HCT116 (cell line): ENCODE results near the gene PTPN4. TPM values are rescaled to one million over a fixed set of nuclear protein-coding genes. Genes with fewer than 3 reads are reported as not detected.

Experiments
- ATAC-seq: fragments of 200-7000 bp; cut with Tn5 transposase; 2 replicates; pipeline ENCODE4 v1.9.1; 2020; ENCODE audit warnings: mild to moderate bottlenecking, moderate library complexity
- BruUV-seq: library from RNA; stranded (reverse); fragments of 400-500 nt; replicated peaks from 2 replicates; lab custom pipeline; 2021; lab: Mats Ljungman, UMichigan
- CTCF ChIA-PET: fragments of 300-600 bp; sonication (Branson Sonifier 250); formaldehyde crosslinking; loops from one replicate; lab custom pipeline; 2021; ENCODE audit warnings: antibody characterized with exemption; lab: Charles Lee
- POLR2A ChIA-PET: fragments of 300-600, 350-600 bp; sonication (Branson Sonifier 250); formaldehyde crosslinking; loops from one replicate; lab custom pipeline; 2021; ENCODE audit warnings: antibody characterized with exemption; lab: Charles Lee
- RAD21 ChIA-PET, 2 experiments: fragments of 300-600 bp; sonication (Branson Sonifier 250); formaldehyde crosslinking; loops; one replicate each; lab custom pipeline; 2023; ENCODE audit warnings: low total read pairs in 2 of 2; ENCODE audit not compliant: uncharacterized antibody in 2 of 2, unreplicated experiment in 2 of 2, low non-redundant PET in 1 of 2; lab: Charles Lee
- DNase-seq: peaks from one replicate; pipeline ENCODE4 v3.0.0-alpha.2; 2010; ENCODE audit warnings: low read depth, low spot score
- H2AFZ ChIP-seq: fragments of 200-600 bp; shearing (Covaris generic), sonication (generic); 2 replicates; pipeline ENCODE4 v1.6.1; 2017; ENCODE audit warnings: low read depth, mixed run types, mixed read lengths, antibody characterized with exemption, low read length; ENCODE audit not compliant: poor library complexity, severe bottlenecking
- H3K27ac ChIP-seq: 2 replicates; pipeline ENCODE4 v1.5.1; 2012; ENCODE audit warnings: low read depth, low read length
- H3K27me3 ChIP-seq: fragments of 200-600 bp; sonication (generic); 2 replicates; pipeline ENCODE4 v1.6.1; 2016; ENCODE audit warnings: mixed run types, low read length, mixed read lengths; ENCODE audit not compliant: insufficient read depth
- H3K36me3 ChIP-seq, 2 experiments: fragments of 200-500 bp in 1 of 2; fragments of 200-600 bp in 1 of 2; sonication (Bioruptor generic) in 1 of 2; sonication (generic) in 1 of 2; 2 replicates each; pipeline versions ENCODE4 v1.5.1 to v1.6.1; 2014 to 2016; ENCODE audit warnings: low read length in 2 of 2, inconsistent platforms in 1 of 2, mixed read lengths in 1 of 2, mixed run types in 1 of 2; ENCODE audit not compliant: insufficient read depth in 2 of 2, control insufficient read depth in 1 of 2
- H3K4me1 ChIP-seq, 2 experiments: fragments of 200-600 bp in 1 of 2; sonication (generic) in 1 of 2; 2 replicates each; pipeline versions ENCODE4 v1.5.1 to v1.6.1; 2012 to 2017; ENCODE audit warnings: low read length in 2 of 2, inconsistent platforms in 1 of 2, mild to moderate bottlenecking in 1 of 2, mixed read lengths in 1 of 2, mixed run types in 1 of 2, moderate library complexity in 1 of 2; ENCODE audit not compliant: insufficient read depth in 2 of 2, control insufficient read depth in 1 of 2
- H3K4me2 ChIP-seq: fragments of 200-600 bp; sonication (generic); 2 replicates; pipeline ENCODE4 v1.6.1; 2017; ENCODE audit warnings: mixed run types, low read length, mixed read lengths
- H3K4me3 ChIP-seq, 2 experiments: fragments of 200-600 bp in 1 of 2; sonication (generic) in 1 of 2; replicated peaks in 1 of 2; 2 replicates each; pipeline ENCODE4 v1.5.1; 2011 to 2016; ENCODE audit warnings: low read length in 2 of 2, control low read depth in 1 of 2, low read depth in 1 of 2, mild to moderate bottlenecking in 1 of 2, mixed read lengths in 1 of 2, mixed run types in 1 of 2
- H3K79me2 ChIP-seq: fragments of 200-600 bp; sonication (generic); 2 replicates; pipeline ENCODE4 v1.6.1; 2017; ENCODE audit warnings: mild to moderate bottlenecking, mixed run types, low read length, moderate library complexity, mixed read lengths; ENCODE audit not compliant: insufficient read depth
- H3K9ac ChIP-seq: fragments of 200-600 bp; sonication (generic); 2 replicates; pipeline ENCODE4 v1.6.1; 2016; ENCODE audit warnings: low read length, mixed read lengths
- H3K9me2 ChIP-seq: fragments of 200-600 bp; sonication (generic), shearing (Covaris generic); 2 replicates; pipeline ENCODE4 v1.6.1; 2017; ENCODE audit warnings: mixed run types, mild to moderate bottlenecking, moderate library complexity; ENCODE audit not compliant: insufficient read depth
- H3K9me3 ChIP-seq, 2 experiments: fragments of 200-500 bp in 1 of 2; fragments of 200-600 bp in 1 of 2; sonication (Bioruptor generic) in 1 of 2; sonication (generic) in 1 of 2; 2 replicates each; pipeline ENCODE4 v1.6.1; 2014 to 2017; ENCODE audit warnings: low read length in 2 of 2, mixed read lengths in 2 of 2, inconsistent platforms in 1 of 2, low read depth in 1 of 2, mild to moderate bottlenecking in 1 of 2, mixed run types in 1 of 2, moderate library complexity in 1 of 2; ENCODE audit not compliant: control insufficient read depth in 1 of 2, insufficient read depth in 1 of 2
- H4K20me1 ChIP-seq: fragments of 200-600 bp; sonication (generic), shearing (Covaris generic); 2 replicates; pipeline ENCODE4 v1.6.1; 2017; ENCODE audit warnings: mixed run types, mild to moderate bottlenecking, moderate library complexity; ENCODE audit not compliant: insufficient read depth
- CBX3 ChIP-seq: IDR thresholded peaks from 2 replicates; pipeline ENCODE4 v1.6.1; 2012; ENCODE audit warnings: low read depth
- CTCF ChIP-seq, 3 experiments: fragments of 200-600 bp in 1 of 3; sonication (generic) in 1 of 3; IDR thresholded peaks in 2 of 3; conservative IDR thresholded peaks in 1 of 3; 2 replicates each; pipeline ENCODE4 v1.5.1; 2012 to 2017; ENCODE audit warnings: low read depth in 2 of 3, low read length in 2 of 3, antibody characterized with exemption in 1 of 3, borderline replicate concordance in 1 of 3, control low read depth in 1 of 3, mild to moderate bottlenecking in 1 of 3, mixed read lengths in 1 of 3, mixed run types in 1 of 3, moderate library complexity in 1 of 3; ENCODE audit not compliant: insufficient read depth in 1 of 3
- EGR1 ChIP-seq: IDR thresholded peaks from 2 replicates; pipeline ENCODE4 v1.6.1; 2012; ENCODE audit warnings: low read depth
- ELF1 ChIP-seq: IDR thresholded peaks from 2 replicates; pipeline ENCODE4 v1.6.1; 2012; ENCODE audit warnings: low read depth, borderline replicate concordance
- MAX ChIP-seq: IDR thresholded peaks from 2 replicates; pipeline ENCODE4 v1.6.1; 2012
- POLR2A ChIP-seq: IDR thresholded peaks from 2 replicates; pipeline ENCODE4 v1.7.0; 2011; ENCODE audit warnings: borderline replicate concordance; ENCODE audit not compliant: insufficient read depth, insufficient read length; ENCODE audit errors: extremely low read depth
- POLR2AphosphoS5 ChIP-seq: IDR thresholded peaks from 2 replicates; pipeline ENCODE4 v1.6.1; 2011; ENCODE audit warnings: mild to moderate bottlenecking, low read depth, low read length, moderate library complexity
- SP1 ChIP-seq: IDR thresholded peaks from 2 replicates; pipeline ENCODE4 v1.6.1; 2012; ENCODE audit warnings: low read depth
- SRF ChIP-seq: IDR thresholded peaks from 2 replicates; pipeline ENCODE4 v1.6.1; 2012; ENCODE audit warnings: low read depth
- TCF7L2 ChIP-seq: IDR thresholded peaks from 2 replicates; pipeline ENCODE4 v1.7.0; 2011; ENCODE audit warnings: borderline replicate concordance, inconsistent platforms; ENCODE audit not compliant: insufficient read depth, insufficient read length; ENCODE audit errors: extremely low read depth
- YY1 ChIP-seq: IDR thresholded peaks from 2 replicates; pipeline ENCODE4 v1.6.1; 2011; ENCODE audit warnings: low read length, low read depth, moderate library complexity, mild to moderate bottlenecking; ENCODE audit not compliant: insufficient replicate concordance; ENCODE audit errors: extremely low read depth
- ZFX ChIP-seq: fragments of 450-650 bp; IDR thresholded peaks from 2 replicates; pipeline ENCODE4 v1.6.1; 2017
- ZNF274 ChIP-seq: fragments of 200-500 bp; sonication (Bioruptor generic); IDR thresholded peaks from 2 replicates; pipeline ENCODE4 v1.6.1; 2014; ENCODE audit warnings: mild to moderate bottlenecking, low read depth, low read length, inconsistent platforms
- intact Hi-C: fragments of 100-400 bp; cut with micrococcal nuclease; formaldehyde crosslinking; loops from 2 replicates; pipeline ENCODE4 v1.10.0; 2022
- total RNA-seq: library from RNA; stranded (reverse); gene quantifications from one replicate; pipeline ENCODE4 v1.2.1, GENCODE V29; 2021; ENCODE audit not compliant: unreplicated experiment

The PTPN4 gene
- total RNA-seq, 1 experiment from 2014 or later = 38.4 TPM

DNA sequence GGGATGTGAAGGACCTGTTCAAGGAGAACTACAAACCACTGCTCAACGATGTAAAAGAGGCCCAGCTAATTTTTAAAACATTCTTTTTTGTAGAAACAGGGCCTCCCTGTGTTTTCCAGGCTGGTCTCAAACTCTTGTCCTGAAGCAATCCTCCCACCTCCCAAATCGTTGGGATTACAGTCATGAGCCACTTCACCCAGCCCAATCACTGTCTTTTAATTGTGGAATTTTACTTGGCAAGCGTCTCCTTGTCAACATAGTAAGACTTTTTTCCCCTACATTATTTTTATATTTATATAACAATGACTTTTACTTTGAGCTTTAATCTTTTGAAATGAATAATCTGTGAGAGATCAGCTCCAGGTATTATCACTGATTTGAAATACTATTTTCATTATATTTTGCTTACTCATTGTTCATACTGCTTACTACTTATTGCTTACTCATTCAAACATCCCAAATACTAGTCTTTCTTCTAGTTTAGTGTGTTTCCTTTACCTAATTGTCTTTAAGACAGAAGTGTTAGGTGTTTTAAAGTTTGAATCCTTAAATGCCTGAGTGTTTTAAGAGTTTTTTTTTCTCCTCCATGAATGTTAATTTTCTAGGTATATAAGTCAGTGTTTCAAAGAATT lies 48.9 kb downstream of the PTPN4 start:
- no peak for ATAC-seq
- no peak overlapping the region for H3K9ac ChIP-seq
- no TSS peak for BruUV-seq
- POLR2A ChIA-PET = no interaction called here
- no peak for DNase-seq
- RAD21 ChIA-PET = no interaction called here
- H3K27me3 ChIP-seq = no peaks in the 10 kb centered on the region
- CTCF ChIA-PET = no interaction called here
- H3K9me3 ChIP-seq = no peaks in the 10 kb centered on the region
- no peak overlapping the region for H2AFZ ChIP-seq
- H4K20me1 ChIP-seq = no peaks in the 10 kb centered on the region
- H3K4me2 ChIP-seq = no peak overlapping the region
- no peaks in the 10 kb centered on the region for H3K36me3 ChIP-seq
- TF ChIP-seq POLR2A = no peak
- no peak for TF ChIP-seq POLR2AphosphoS5
- no peak for TF ChIP-seq CTCF (IDR thresholded peaks at IDR 0.05 in 2 of 3, conservative IDR thresholded peaks at IDR 0.05 in 1 of 3; ENCODE audit: borderline replicate concordance in 1 of 3, insufficient read depth in 1 of 3, low read depth in 2 of 3, low read length in 2 of 3)
- no peak for TF ChIP-seq MAX
- no peak for TF ChIP-seq EGR1
- no peak overlapping the region for H3K27ac ChIP-seq
- intact Hi-C loops = no loop called here
- H3K9me2 ChIP-seq = no peaks in the 10 kb centered on the region
- no peak overlapping the region for H3K4me3 ChIP-seq
- peaks cover 15% of the 10 kb centered on the region for H3K79me2 ChIP-seq
- peaks cover 2 to 10% of the 10 kb centered on the region in 2 experiments; a peak in 2 of 4 replicates for H3K4me1 ChIP-seq

DNA sequence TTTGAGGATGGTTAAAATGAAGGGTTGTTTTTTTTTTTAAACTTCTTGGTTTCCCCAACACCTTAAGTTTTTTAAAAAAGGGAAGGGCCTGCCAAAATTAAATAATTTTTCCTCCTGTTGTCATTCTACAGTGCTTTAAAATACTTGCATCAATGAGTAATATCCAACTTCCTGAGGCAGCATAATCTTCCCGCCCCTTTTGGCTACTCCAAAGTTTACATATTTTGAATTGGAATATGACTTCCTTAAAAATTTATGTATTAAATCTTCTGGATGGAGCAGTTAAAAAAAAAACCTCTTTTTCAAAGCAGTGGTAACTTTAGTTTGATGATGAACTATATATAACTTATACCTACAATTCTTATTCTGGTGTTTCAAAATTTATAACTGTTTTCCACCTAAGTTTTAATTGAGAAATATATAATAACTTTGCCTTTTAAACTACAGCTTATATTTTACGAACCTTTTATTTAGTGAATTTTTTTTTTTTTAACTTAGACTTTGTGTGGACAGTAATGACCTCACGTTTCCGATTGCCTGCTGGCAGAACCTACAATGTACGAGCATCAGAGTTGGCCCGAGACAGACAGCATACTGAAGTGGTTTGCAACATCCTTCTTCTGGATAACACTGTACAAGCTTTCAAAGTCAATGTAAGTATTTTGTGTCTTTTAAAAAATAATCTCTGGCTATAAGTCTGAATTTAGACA lies 49.8 kb downstream of the PTPN4 start:
- POLR2A ChIA-PET = no interaction called here

More for the DNA sequence above, 49.8 kb downstream of the PTPN4 start:
- no peaks in the 10 kb centered on the region for H4K20me1 ChIP-seq
- no peak overlapping the region for H3K4me3 ChIP-seq
- ATAC-seq (no peak), DNase-seq (no peak)
- no peaks in the 10 kb centered on the region for H3K27me3 ChIP-seq
- no peaks in the 10 kb centered on the region for H3K9me3 ChIP-seq
- ChIA-PET RAD21 (no interaction called here), CTCF (no interaction called here)
- TF ChIP-seq SP1 (no peak), EGR1 (no peak), ZNF274 (no peak), CBX3 (no peak), TCF7L2 (no peak), ZFX (no peak), SRF (no peak), ELF1 (no peak), YY1 (no peak)
- no TSS peak for BruUV-seq
- peaks cover 11% of the 10 kb centered on the region; the same call in 1 of the 2 replicates for H3K79me2 ChIP-seq
- no peak overlapping the region for H3K4me2 ChIP-seq
- H3K9me2 ChIP-seq = no peaks in the 10 kb centered on the region
- H3K27ac ChIP-seq = no peak overlapping the region
- no peak overlapping the region for H3K9ac ChIP-seq
- peaks cover 2 to 10% of the 10 kb centered on the region in 2 experiments; a peak in 2 of 4 replicates for H3K4me1 ChIP-seq
- H2AFZ ChIP-seq = no peak overlapping the region
- intact Hi-C loops = no loop called here
- H3K36me3 ChIP-seq = no peaks in the 10 kb centered on the region
